ENCODE measurements around the gene TUT1. TPM values are rescaled to one million over a fixed set of nuclear protein-coding genes. Genes with fewer than 3 reads are reported as not detected.

Gene TUT1
- total RNA-seq, 1 experiment from 2014 or later: 39.3 TPM

DNA sequence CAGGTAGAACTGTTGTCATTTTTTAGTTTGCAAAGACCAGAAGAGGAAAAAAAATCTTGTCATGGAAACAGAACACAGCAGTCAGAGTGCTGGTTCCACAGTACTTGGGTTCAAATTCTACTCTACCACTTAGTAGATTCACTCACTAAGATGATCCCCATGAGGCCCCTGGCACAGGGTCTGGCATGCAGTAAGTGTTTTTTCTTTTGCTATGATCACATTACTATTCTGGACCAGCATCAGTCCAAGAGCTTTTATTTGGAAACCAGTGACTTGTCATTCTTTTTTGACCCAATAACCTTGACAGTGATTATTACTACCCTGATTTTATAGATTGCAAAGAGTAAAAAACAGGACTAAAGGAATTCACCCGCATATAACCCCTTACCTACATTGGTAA, 21.7 kb downstream of the TUT1 start:
- CTCF ChIA-PET: interaction anchor here (1.9 kb wide), 1 partner anchor 9 kb away, joined by 5 read pairs; no protein-coding TSS in a partner anchor
- intact Hi-C loops (cut with micrococcal nuclease; ENCODE audit: unreplicated experiment): loop anchor here (5.0 kb wide), 1 partner anchor 43 kb away; the partner anchor contains the start of genes EML3 and ROM1
- Histone ChIP-seq H2AFZ (no peak overlapping the region), H4K20me1 (ENCODE audit: insufficient read depth) (peaks cover 81% of the 10 kb centered on the region), H3K4me2 (no peak overlapping the region), H3K4me3 (no peak overlapping the region), H3K36me3 (ENCODE audit: low read depth) (peaks cover 79% of the 10 kb centered on the region), H3K79me2 (ENCODE audit: low read depth) (peaks cover 95% of the 10 kb centered on the region), H3K9me3 (ENCODE audit: insufficient read depth, low read depth) (no peaks in the 10 kb centered on the region), H3F3A (ENCODE audit: insufficient read depth, low read depth) (peaks cover 94% of the 10 kb centered on the region), H3K27ac (peak overlapping the region; percentile 2; the same call in 1 of the 2 replicates), H3K27me3 (ENCODE audit: insufficient read depth, low read depth) (no peaks in the 10 kb centered on the region), H3K4me1 (replicated peaks; ENCODE audit: insufficient read depth) (peaks cover 45% of the 10 kb centered on the region), H3K9me2 (ENCODE audit: insufficient read depth) (no peaks in the 10 kb centered on the region)
- no TSS peak for BruUV-seq (replicated peaks)
- TF ChIP-seq, protein P1, sequence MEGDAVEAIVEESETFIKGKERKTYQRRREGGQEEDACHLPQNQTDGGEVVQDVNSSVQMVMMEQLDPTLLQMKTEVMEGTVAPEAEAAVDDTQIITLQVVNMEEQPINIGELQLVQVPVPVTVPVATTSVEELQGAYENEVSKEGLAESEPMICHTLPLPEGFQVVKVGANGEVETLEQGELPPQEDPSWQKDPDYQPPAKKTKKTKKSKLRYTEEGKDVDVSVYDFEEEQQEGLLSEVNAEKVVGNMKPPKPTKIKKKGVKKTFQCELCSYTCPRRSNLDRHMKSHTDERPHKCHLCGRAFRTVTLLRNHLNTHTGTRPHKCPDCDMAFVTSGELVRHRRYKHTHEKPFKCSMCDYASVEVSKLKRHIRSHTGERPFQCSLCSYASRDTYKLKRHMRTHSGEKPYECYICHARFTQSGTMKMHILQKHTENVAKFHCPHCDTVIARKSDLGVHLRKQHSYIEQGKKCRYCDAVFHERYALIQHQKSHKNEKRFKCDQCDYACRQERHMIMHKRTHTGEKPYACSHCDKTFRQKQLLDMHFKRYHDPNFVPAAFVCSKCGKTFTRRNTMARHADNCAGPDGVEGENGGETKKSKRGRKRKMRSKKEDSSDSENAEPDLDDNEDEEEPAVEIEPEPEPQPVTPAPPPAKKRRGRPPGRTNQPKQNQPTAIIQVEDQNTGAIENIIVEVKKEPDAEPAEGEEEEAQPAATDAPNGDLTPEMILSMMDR (conservative IDR thresholded peaks at IDR 0.05): no peak
- TF ChIP-seq EZH2 (IDR thresholded peaks at IDR 0.05; ENCODE audit: low read depth): no peak
- no peak for DNase-seq
- POLR2A ChIA-PET (ENCODE audit: unreplicated experiment): interaction anchor here (0.6 to 0.9 kb wide), 2 partner anchors 23 to 25 kb away, joined by 3 to 36 read pairs; no protein-coding TSS in a partner anchor

DNA sequence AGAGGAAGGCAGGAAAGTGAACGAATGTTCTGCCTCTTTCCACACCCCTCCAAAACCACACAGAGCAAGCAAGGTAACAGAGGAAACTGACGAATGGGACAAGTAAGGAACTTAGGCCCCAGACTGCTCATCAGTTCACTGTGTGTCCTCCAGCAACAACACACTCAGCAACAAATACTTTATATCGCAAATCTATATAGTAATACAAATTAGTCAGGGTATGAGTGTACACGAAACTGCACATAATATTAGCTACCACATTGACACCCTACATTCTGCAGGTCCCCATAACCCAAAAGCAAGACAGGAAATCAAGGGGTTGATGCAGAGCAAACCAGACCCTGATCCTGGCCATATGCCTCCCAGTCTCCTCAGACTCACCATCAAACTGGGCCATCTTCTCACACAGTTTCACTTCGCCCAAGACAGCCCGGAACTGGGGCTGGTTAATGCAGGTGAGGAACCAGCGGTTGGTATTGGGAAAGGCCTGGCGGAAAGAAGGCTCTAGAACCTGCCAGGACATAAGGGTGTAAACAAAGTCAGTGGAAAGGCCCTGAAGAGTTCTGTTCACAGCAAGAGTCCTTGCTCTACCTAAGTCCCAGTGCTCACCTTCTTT, 24.2 kb downstream of the TUT1 start:
- TF ChIP-seq, protein P1 (conservative IDR thresholded peaks at IDR 0.05): no peak
- TF ChIP-seq EZH2 (IDR thresholded peaks at IDR 0.05; ENCODE audit: low read depth): no peak
- Histone ChIP-seq H3F3A (ENCODE audit: insufficient read depth, low read depth) (peaks cover 99% of the 10 kb centered on the region), H3K4me3 (no peak overlapping the region), H2AFZ (no peak overlapping the region), H3K9me3 (ENCODE audit: insufficient read depth, low read depth) (no peaks in the 10 kb centered on the region), H3K27ac (no peak overlapping the region), H4K20me1 (ENCODE audit: insufficient read depth) (peaks cover 94% of the 10 kb centered on the region), H3K79me2 (ENCODE audit: low read depth) (peaks cover 92% of the 10 kb centered on the region), H3K4me2 (no peak overlapping the region), H3K4me1 (replicated peaks; ENCODE audit: insufficient read depth) (peaks cover 48% of the 10 kb centered on the region), H3K27me3 (ENCODE audit: insufficient read depth, low read depth) (no peaks in the 10 kb centered on the region), H3K36me3 (ENCODE audit: low read depth) (peaks cover 80% of the 10 kb centered on the region), H3K9me2 (ENCODE audit: insufficient read depth) (no peaks in the 10 kb centered on the region)
- CTCF ChIA-PET: no interaction called here
- POLR2A ChIA-PET (ENCODE audit: unreplicated experiment): no interaction called here
- intact Hi-C loops (cut with micrococcal nuclease; ENCODE audit: unreplicated experiment): no loop called here
- no TSS peak for BruUV-seq (replicated peaks)
- no peak for DNase-seq

DNA sequence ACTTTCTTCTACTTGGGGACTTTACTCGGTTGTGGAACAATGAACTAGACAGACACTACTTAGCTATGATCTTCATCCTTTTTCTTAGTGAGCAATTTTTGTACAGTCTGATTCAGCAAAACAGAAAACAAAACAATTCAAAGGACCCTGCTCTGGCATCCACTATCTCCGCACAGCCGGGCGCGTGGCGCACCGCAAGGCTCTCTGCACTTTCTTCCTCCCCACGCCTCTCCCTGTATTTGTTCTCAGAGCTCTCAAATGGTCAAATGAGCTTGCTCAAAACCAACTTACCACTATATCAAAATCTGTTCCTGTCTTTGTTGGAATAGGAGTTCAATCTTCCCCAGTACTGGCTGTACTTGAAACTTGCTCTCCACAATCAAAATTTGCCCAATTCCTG, 25.1 kb downstream of the TUT1 start:
- intact Hi-C loops (cut with micrococcal nuclease; ENCODE audit: unreplicated experiment): no loop called here
- Histone ChIP-seq H3K4me1 (replicated peaks; ENCODE audit: insufficient read depth) (peaks cover 48% of the 10 kb centered on the region), H3K36me3 (ENCODE audit: low read depth) (peaks cover 71% of the 10 kb centered on the region), H3F3A (ENCODE audit: insufficient read depth, low read depth) (peaks cover 99% of the 10 kb centered on the region), H3K4me3 (no peak overlapping the region), H3K27me3 (ENCODE audit: insufficient read depth, low read depth) (no peaks in the 10 kb centered on the region), H3K9me2 (ENCODE audit: insufficient read depth) (no peaks in the 10 kb centered on the region), H2AFZ (no peak overlapping the region), H3K79me2 (ENCODE audit: low read depth) (peaks cover 88% of the 10 kb centered on the region), H3K27ac (peak overlapping the region; percentile 36; the same call in 1 of the 2 replicates), H4K20me1 (ENCODE audit: insufficient read depth) (peaks cover 91% of the 10 kb centered on the region), H3K9me3 (ENCODE audit: insufficient read depth, low read depth) (no peaks in the 10 kb centered on the region), H3K4me2 (no peak overlapping the region)
- POLR2A ChIA-PET (ENCODE audit: unreplicated experiment): no interaction called here
- CTCF ChIA-PET: interaction anchor here (0.6 to 1.3 kb wide), 2 partner anchors 70 to 172 kb away, joined by 4 to 13 read pairs; no protein-coding TSS in a partner anchor
- no TSS peak for BruUV-seq (replicated peaks)
- DNase-seq: no peak
- TF ChIP-seq, protein P1 (conservative IDR thresholded peaks at IDR 0.05): no peak
- no peak for TF ChIP-seq EZH2 (IDR thresholded peaks at IDR 0.05; ENCODE audit: low read depth)
